Karpas-422 (cell line): Measurements from ENCODE around the gene TMPO. TPM values are rescaled to one million over a fixed set of nuclear protein-coding genes. Genes with fewer than 3 reads are reported as not detected.

Source experiments
- DNase-seq: peaks from one replicate; pipeline ENCODE4 v3.0.0-alpha.2; 2015
- H2AFZ ChIP-seq: fragments of 200-600 bp; sonication (generic); 2 replicates; pipeline ENCODE4 v1.6.1; 2014; ENCODE audit warnings: antibody characterized with exemption, low read length, mixed read lengths
- H3K27ac ChIP-seq: fragments of 200-600 bp; sonication (generic); 2 replicates; pipeline ENCODE4 v1.5.1; 2014; ENCODE audit warnings: mild to moderate bottlenecking, low read length, moderate library complexity
- H3K27me3 ChIP-seq: fragments of 200-600 bp; sonication (generic); 2 replicates; pipeline ENCODE4 v1.6.1; 2014; ENCODE audit warnings: low read length, mixed read lengths
- H3K36me3 ChIP-seq: fragments of 200-600 bp; sonication (generic); 2 replicates; pipeline ENCODE4 v1.6.1; 2014; ENCODE audit warnings: low read length, mixed read lengths; ENCODE audit not compliant: insufficient read depth
- H3K4me1 ChIP-seq: fragments of 200-600 bp; sonication (generic); 2 replicates; pipeline ENCODE4 v1.6.1; 2014; ENCODE audit warnings: mild to moderate bottlenecking, low read length, mixed read lengths
- H3K4me2 ChIP-seq: fragments of 200-600 bp; sonication (generic); 2 replicates; pipeline ENCODE4 v1.6.1; 2014; ENCODE audit warnings: low read length, low read depth, mild to moderate bottlenecking; ENCODE audit not compliant: poor library complexity, severe bottlenecking
- H3K4me3 ChIP-seq: fragments of 200-600 bp; sonication (generic); 2 replicates; pipeline ENCODE4 v1.5.1; 2014; ENCODE audit warnings: mild to moderate bottlenecking, antibody characterized with exemption, low read length, mixed read lengths
- H3K79me2 ChIP-seq: fragments of 200-600 bp; sonication (generic); 2 replicates; pipeline ENCODE4 v1.6.1; 2014; ENCODE audit warnings: mild to moderate bottlenecking, low read length, mixed read lengths
- H3K9ac ChIP-seq: fragments of 200-600 bp; sonication (generic); 2 replicates; pipeline ENCODE4 v1.6.0; 2014; ENCODE audit warnings: low read length
- H3K9me2 ChIP-seq: fragments of 200-600 bp; sonication (generic), shearing (Covaris generic); replicated peaks from 2 replicates; pipeline ENCODE4 v1.6.0; 2014; ENCODE audit warnings: mild to moderate bottlenecking, low read length, moderate library complexity; ENCODE audit not compliant: insufficient read depth
- H3K9me3 ChIP-seq: fragments of 300-700, 200-600 bp; sonication (generic); 2 replicates; pipeline ENCODE4 v1.6.1; 2014; ENCODE audit warnings: low read length, mixed read lengths
- H4K20me1 ChIP-seq: fragments of 200-600 bp; sonication (generic); 2 replicates; pipeline ENCODE4 v1.6.1; 2014; ENCODE audit warnings: mild to moderate bottlenecking, antibody characterized with exemption, low read length, low read depth; ENCODE audit not compliant: insufficient read depth
- total RNA-seq: library from RNA; depleted of rRNA; stranded (reverse); fragments of >200 nt; shearing (Covaris generic); gene quantifications from 2 replicates; pipeline ENCODE4 v1.2.3, GENCODE V29; 2014; ENCODE audit warnings: low replicate concordance

TMPO gene
- total RNA-seq, 1 experiment from 2014 or later: 138 TPM

DNA sequence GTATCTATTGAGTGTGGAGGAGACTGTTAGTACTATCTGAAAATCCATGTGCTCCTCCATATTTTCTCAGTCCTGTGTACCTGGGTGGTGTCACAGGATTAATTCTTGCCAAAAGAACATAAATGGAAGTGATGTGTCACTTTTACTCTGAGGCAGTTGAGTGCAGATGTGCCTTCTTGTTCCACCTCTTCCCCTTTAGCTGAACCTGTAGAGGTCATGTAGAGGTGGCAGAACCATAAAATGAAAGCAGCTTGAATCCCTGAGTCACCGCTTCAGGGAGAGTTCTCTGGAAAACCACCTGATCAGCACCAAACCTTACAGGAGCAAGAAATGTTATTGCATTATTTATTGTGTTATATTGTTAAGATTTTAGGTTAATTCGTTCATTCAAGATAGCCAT is 63.4 kb downstream of the TMPO start:
- no peak overlapping the region for H3K4me2 ChIP-seq
- no peaks in the 10 kb centered on the region for H3K9me3 ChIP-seq
- no peaks in the 10 kb centered on the region for H3K36me3 ChIP-seq
- H3K4me1 ChIP-seq: peaks cover 4% of the 10 kb centered on the region
- no peaks in the 10 kb centered on the region for H3K79me2 ChIP-seq
- no peaks in the 10 kb centered on the region for H3K9me2 ChIP-seq
- H3K4me3 ChIP-seq: no peak overlapping the region
- no peaks in the 10 kb centered on the region for H3K27me3 ChIP-seq
- H4K20me1 ChIP-seq: no peaks in the 10 kb centered on the region
- H3K9ac ChIP-seq: no peak overlapping the region
- H3K27ac ChIP-seq: no peak overlapping the region
- DNase-seq: no peak
- H2AFZ ChIP-seq: no peak overlapping the region

DNA sequence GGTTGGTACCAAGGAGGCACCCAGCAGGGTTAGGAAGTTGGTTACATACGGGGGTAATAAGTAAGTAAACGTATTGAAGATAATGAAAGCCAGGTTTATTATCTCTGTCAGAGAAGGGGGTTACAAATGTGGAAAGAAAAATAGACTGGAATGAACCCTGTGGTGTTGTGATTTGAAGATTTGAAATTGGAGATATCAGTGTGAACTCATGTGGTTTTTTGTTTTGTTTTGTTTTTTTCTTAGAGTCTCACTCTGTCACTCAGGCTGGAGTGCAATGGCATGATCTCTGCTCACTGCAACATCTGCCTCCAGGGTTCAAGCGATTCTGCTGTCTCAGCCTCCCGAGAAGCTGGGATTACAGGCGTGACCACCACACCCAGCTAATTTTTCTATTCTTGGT is 64.0 kb downstream of the TMPO start:
- Histone ChIP-seq H3K79me2 (no peaks in the 10 kb centered on the region), H3K36me3 (no peaks in the 10 kb centered on the region), H3K9me2 (no peaks in the 10 kb centered on the region), H3K9ac (no peak overlapping the region), H2AFZ (no peak overlapping the region), H3K4me3 (no peak overlapping the region), H3K4me1 (peaks cover 4% of the 10 kb centered on the region), H3K27ac (no peak overlapping the region), H3K9me3 (no peaks in the 10 kb centered on the region), H4K20me1 (no peaks in the 10 kb centered on the region), H3K4me2 (no peak overlapping the region), H3K27me3 (no peaks in the 10 kb centered on the region)
- no peak for DNase-seq

DNA sequence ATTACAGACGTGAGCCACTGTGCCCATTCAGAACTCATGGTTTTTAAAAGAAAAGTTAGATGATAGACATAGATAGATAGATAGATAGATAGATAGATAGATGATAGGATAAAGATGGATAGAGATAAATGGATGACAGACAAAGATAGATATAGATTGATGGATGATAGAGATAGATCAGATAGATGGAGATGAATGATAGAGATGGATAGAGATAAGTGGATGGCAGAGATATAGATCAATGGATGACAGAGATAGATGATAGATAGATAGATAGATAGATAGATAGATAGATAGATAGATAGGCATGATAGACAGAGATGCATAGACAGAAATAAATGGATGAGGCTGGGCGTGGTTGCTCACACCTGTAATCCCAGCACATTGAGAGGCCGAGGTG is 64.4 kb downstream of the TMPO start:
- H3K9ac ChIP-seq: no peak overlapping the region
- no peak overlapping the region for H2AFZ ChIP-seq
- H3K36me3 ChIP-seq: no peaks in the 10 kb centered on the region
- H3K9me2 ChIP-seq: no peaks in the 10 kb centered on the region
- H3K9me3 ChIP-seq: no peaks in the 10 kb centered on the region
- no peak overlapping the region for H3K27ac ChIP-seq
- no peak overlapping the region for H3K4me3 ChIP-seq
- H3K4me1 ChIP-seq: peaks cover 4% of the 10 kb centered on the region
- DNase-seq: no peak
- H3K27me3 ChIP-seq: no peaks in the 10 kb centered on the region
- H4K20me1 ChIP-seq: no peaks in the 10 kb centered on the region
- no peaks in the 10 kb centered on the region for H3K79me2 ChIP-seq
- H3K4me2 ChIP-seq: no peak overlapping the region

DNA sequence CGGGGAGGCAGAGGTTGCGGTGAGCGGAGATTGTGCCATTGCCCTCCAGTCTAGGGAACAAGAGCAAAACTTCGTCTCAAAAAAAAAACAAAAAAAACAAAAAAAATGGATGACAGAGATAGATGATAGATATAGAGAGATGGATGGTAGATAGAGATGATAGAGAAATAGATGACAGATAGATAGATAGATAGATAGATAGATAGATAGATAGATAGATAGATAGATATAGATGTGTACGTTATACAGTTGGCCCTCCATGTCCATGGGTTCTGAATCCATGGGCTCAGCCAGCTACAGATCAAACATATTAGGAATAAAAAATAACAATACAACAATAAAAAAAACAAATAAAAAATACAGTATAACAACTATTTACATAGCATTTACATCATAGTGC is 65.3 kb downstream of the TMPO start:
- H3K79me2 ChIP-seq: no peaks in the 10 kb centered on the region
- no peaks in the 10 kb centered on the region for H3K9me3 ChIP-seq
- H3K4me3 ChIP-seq: no peak overlapping the region
- no peak overlapping the region for H3K27ac ChIP-seq
- H4K20me1 ChIP-seq: no peaks in the 10 kb centered on the region
- H3K4me1 ChIP-seq: peaks cover 4% of the 10 kb centered on the region
- no peak overlapping the region for H3K9ac ChIP-seq
- H3K27me3 ChIP-seq: no peaks in the 10 kb centered on the region
- no peak for DNase-seq
- no peak overlapping the region for H3K4me2 ChIP-seq
- H3K9me2 ChIP-seq: no peaks in the 10 kb centered on the region
- H2AFZ ChIP-seq: no peak overlapping the region
- no peaks in the 10 kb centered on the region for H3K36me3 ChIP-seq

DNA sequence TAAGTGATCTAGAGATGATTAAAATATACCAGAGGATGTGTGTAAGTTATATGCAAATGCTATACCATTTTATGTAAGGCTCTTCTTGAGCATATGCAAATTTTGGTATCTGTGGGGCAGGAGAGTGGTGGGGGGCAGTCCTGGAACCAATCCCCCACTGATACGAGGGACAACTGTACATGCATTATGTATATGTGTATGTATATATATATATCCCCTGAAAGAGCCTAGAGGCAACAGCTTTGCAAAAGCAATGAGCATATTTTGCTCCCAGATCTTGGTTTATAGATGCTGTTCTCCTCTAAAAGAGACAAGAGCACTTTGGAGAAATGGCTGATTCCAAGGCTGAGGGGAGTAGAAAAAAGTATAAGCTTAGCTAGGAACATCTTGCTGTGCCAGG is 65.7 kb downstream of the TMPO start:
- Histone ChIP-seq H3K36me3 (no peaks in the 10 kb centered on the region), H3K9me2 (no peaks in the 10 kb centered on the region), H3K4me3 (no peak overlapping the region), H3K4me2 (no peak overlapping the region), H3K9ac (no peak overlapping the region), H3K27me3 (no peaks in the 10 kb centered on the region), H2AFZ (no peak overlapping the region), H3K27ac (no peak overlapping the region), H3K4me1 (peaks cover 4% of the 10 kb centered on the region), H3K79me2 (no peaks in the 10 kb centered on the region), H4K20me1 (no peaks in the 10 kb centered on the region), H3K9me3 (no peaks in the 10 kb centered on the region)
- DNase-seq: no peak

DNA sequence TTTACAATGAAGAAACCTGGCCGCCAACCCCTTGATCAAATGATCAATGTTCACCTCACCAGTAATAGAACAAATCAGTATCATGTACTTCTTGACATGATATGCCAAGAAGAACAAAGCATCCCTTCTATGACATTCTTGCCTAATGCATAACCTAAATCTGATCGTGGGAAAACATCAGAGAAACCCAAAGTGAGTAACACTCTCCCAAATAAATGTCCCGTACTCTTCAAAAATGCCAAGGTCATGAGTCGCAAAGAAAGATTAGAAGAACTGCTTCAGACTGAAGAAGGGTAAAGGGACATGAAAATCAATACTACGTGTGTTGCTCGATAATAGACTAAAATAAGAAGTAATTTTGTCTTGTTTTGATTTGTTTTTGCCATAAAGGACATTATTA is 66.7 kb downstream of the TMPO start:
- Histone ChIP-seq H3K4me2 (no peak overlapping the region), H3K27ac (no peak overlapping the region)

DNA sequence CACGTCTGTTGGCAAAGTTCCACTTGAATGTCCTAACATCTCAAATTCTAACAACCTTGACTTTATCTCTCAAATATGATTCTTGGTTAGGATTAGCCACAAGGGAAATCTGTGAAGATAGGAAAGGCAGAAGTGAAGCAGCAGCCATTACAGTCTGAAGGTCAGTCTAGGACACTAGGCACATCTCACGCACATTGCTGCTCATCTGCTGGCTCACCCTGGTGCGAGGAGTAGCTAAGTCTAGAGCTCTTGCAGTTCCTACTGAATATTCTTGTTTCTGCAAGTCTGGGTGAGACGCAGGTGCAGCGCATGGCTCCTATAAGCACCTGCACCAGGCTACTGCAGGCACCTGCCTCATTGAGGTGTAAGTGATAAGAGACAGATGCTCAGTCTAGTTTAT is 71.7 kb downstream of the TMPO start:
- Histone ChIP-seq H3K27me3 (no peaks in the 10 kb centered on the region), H3K9me2 (no peaks in the 10 kb centered on the region), H3K27ac (no peak overlapping the region), H4K20me1 (no peaks in the 10 kb centered on the region), H2AFZ (no peak overlapping the region), H3K4me3 (no peak overlapping the region), H3K79me2 (no peaks in the 10 kb centered on the region), H3K9me3 (no peaks in the 10 kb centered on the region), H3K36me3 (no peaks in the 10 kb centered on the region), H3K9ac (no peak overlapping the region), H3K4me2 (no peak overlapping the region), H3K4me1 (no peaks in the 10 kb centered on the region)
- DNase-seq: no peak

More for the DNA sequence above, 66.7 kb downstream of the TMPO start:
- Histone ChIP-seq H4K20me1 (no peaks in the 10 kb centered on the region), H3K36me3 (no peaks in the 10 kb centered on the region), H3K27me3 (no peaks in the 10 kb centered on the region), H3K9ac (no peak overlapping the region), H3K9me3 (no peaks in the 10 kb centered on the region), H3K79me2 (no peaks in the 10 kb centered on the region), H3K9me2 (no peaks in the 10 kb centered on the region), H2AFZ (no peak overlapping the region), H3K4me3 (no peak overlapping the region), H3K4me1 (peaks cover 4% of the 10 kb centered on the region)
- no peak for DNase-seq

DNA sequence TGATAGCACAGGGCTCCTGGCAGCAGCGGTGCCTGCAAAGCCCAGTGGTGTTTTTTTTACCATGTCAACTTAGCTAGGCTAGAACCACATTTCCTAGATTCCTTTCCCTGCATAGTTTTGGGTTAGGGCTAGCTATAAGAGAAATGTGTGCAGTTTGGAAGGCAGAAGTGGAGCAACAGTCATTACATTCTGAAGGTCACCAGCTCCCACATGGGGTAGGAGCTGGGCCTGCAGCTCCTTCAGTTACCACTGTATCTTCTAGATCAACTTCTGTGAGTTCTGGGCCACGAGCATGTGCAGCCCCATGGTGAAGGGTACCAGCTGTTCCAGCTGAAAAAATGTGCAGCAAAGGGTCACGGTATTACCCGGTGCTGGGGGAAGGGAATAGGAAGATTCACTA is 75.8 kb downstream of the TMPO start:
- H3K9ac ChIP-seq: no peak overlapping the region
- H2AFZ ChIP-seq: no peak overlapping the region
- H3K27me3 ChIP-seq: no peaks in the 10 kb centered on the region
- H4K20me1 ChIP-seq: peaks cover 22% of the 10 kb centered on the region
- no peak overlapping the region for H3K27ac ChIP-seq
- DNase-seq: peak; percentile 51
- no peak overlapping the region for H3K4me3 ChIP-seq
- no peaks in the 10 kb centered on the region for H3K9me3 ChIP-seq
- H3K9me2 ChIP-seq: no peaks in the 10 kb centered on the region
- H3K79me2 ChIP-seq: peaks cover 27% of the 10 kb centered on the region
- peaks cover 20% of the 10 kb centered on the region for H3K4me1 ChIP-seq
- H3K36me3 ChIP-seq: peaks cover 21% of the 10 kb centered on the region
- no peak overlapping the region for H3K4me2 ChIP-seq

DNA sequence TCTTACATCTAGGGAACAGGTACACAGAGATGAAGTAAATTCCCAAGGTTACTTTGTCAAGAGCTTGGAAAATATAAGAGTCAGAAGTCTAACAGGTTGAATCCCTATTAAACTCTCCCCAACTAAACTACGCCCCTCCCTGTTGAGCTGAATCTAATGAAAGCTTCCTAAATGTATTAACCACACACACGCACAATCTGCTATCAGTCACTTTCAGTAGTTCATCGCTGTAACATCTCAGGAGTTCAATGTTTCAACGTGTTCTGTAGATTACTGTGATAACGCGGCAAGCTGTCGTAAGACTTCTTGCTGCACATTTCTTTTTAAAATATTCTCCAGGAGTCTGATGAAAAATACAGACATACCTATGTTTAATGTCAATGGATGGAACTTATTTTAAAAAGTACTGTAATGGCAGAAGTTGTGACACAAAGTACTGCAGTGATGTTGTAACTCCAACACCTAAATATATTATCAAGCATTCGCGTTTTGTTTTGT is 77.5 kb downstream of the TMPO start:
- no peaks in the 10 kb centered on the region for H3K9me3 ChIP-seq
- H3K4me2 ChIP-seq: peak overlapping the region; percentile 87
- no peaks in the 10 kb centered on the region for H3K9me2 ChIP-seq
- peaks cover 20% of the 10 kb centered on the region for H3K4me1 ChIP-seq
- DNase-seq: no peak
- H3K36me3 ChIP-seq: peaks cover 38% of the 10 kb centered on the region
- peaks cover 32% of the 10 kb centered on the region for H4K20me1 ChIP-seq
- H3K27ac ChIP-seq: peak overlapping the region; percentile 54
- H3K9ac ChIP-seq: peak overlapping the region; percentile 74
- H3K79me2 ChIP-seq: peaks cover 44% of the 10 kb centered on the region
- H3K27me3 ChIP-seq: no peaks in the 10 kb centered on the region
- H3K4me3 ChIP-seq: peak overlapping the region; percentile 70
- no peak overlapping the region for H2AFZ ChIP-seq
